K562 (cell line): ENCODE measurements around the gene NEUROD4. TPM values are rescaled to one million over a fixed set of nuclear protein-coding genes. Genes with fewer than 3 reads are reported as not detected.

ENCODE experiments used
- ATAC-seq: fragments of 200-7000 bp; cut with Tn5 transposase; 3 replicates; pipeline ENCODE4 v1.9.1; 2020; ENCODE audit warnings: moderate library complexity
- BruUV-seq: library from RNA; stranded (reverse); fragments of 400-500 nt; replicated peaks from 2 replicates; lab custom pipeline; 2021; lab: Mats Ljungman, UMichigan
- CTCF ChIA-PET: fragments of 300-600 bp; formaldehyde crosslinking; extraction: SDS; loops from one replicate; lab custom pipeline; 2021; ENCODE audit warnings: low intra/inter-chr PET ratio; lab: Yijun Ruan, JAX
- POLR2A ChIA-PET: fragments of 300-600, 350-650 bp; sonication (Branson Sonifier 250); formaldehyde crosslinking; extraction: SDS; loops from one replicate; lab custom pipeline; 2021; ENCODE audit warnings: antibody characterized with exemption, inconsistent platforms; lab: Yijun Ruan, JAX
- DNase-seq, 4 experiments: peaks; one replicate each; pipeline versions ENCODE4 v3.0.0 to v3.0.0-alpha.2; 2011 to 2018; ENCODE audit warnings: low spot score in 3 of 4, mixed read lengths in 3 of 4; ENCODE audit errors: extremely low read depth in 1 of 4
- FAIRE-seq: peaks from 2 replicates; lab custom pipeline; 2011; peaks lifted over from hg19 to GRCh38; lab: Jason Lieb, UNC
- H2AFZ ChIP-seq: 2 replicates; pipeline ENCODE4 v1.6.0; 2011; ENCODE audit warnings: low read depth, low read length, control low read depth, inconsistent platforms
- H3K27ac ChIP-seq: fragments of 200-600 bp; 3 replicates; pipeline ENCODE4 v1.8.0; 2011; ENCODE audit warnings: low read depth, mild to moderate bottlenecking, control low read depth, inconsistent platforms, low read length, moderate library complexity, mixed read lengths; ENCODE audit errors: extremely low read depth
- H3K27me3 ChIP-seq, 2 experiments: fragments of 300-600 bp in 1 of 2; 2 replicates in 1 of 2; 3 replicates in 1 of 2; pipeline versions ENCODE4 v1.6.0 to v1.8.0; 2011; ENCODE audit warnings: inconsistent platforms in 2 of 2, low read length in 2 of 2, mild to moderate bottlenecking in 1 of 2, mixed read lengths in 1 of 2, moderate library complexity in 1 of 2; ENCODE audit not compliant: control insufficient read depth in 2 of 2, insufficient read depth in 2 of 2
- H3K36me3 ChIP-seq: fragments of 300-600 bp; 3 replicates; pipeline ENCODE4 v1.8.0; 2011; ENCODE audit warnings: mild to moderate bottlenecking, low read length, inconsistent platforms; ENCODE audit not compliant: control insufficient read depth, insufficient read depth
- H3K4me1 ChIP-seq, 2 experiments: fragments of 200-600 bp in 1 of 2; replicated peaks in 1 of 2; 2 replicates in 1 of 2; 3 replicates in 1 of 2; pipeline versions ENCODE4 v1.5.1 to v1.8.0; 2011; ENCODE audit warnings: inconsistent platforms in 2 of 2, low read length in 2 of 2, mild to moderate bottlenecking in 1 of 2, mixed read lengths in 1 of 2, moderate library complexity in 1 of 2; ENCODE audit not compliant: control insufficient read depth in 2 of 2, insufficient read depth in 2 of 2
- H3K4me2 ChIP-seq: 2 replicates; pipeline ENCODE4 v1.6.1; 2011; ENCODE audit warnings: low read length, control low read depth, inconsistent platforms, mixed read lengths; ENCODE audit not compliant: insufficient read depth
- H3K4me3 ChIP-seq: fragments of 200-600 bp; sonication (generic), shearing (Covaris generic); 2 replicates; pipeline ENCODE4 v1.5.1; 2016; ENCODE audit warnings: control low read depth, inconsistent platforms
- H3K79me2 ChIP-seq: fragments of 200-600 bp; 3 replicates; pipeline ENCODE4 v1.8.0; 2011; ENCODE audit warnings: low read length, inconsistent platforms; ENCODE audit not compliant: control insufficient read depth, insufficient read depth
- H3K9ac ChIP-seq, 2 experiments: 2 replicates each; pipeline versions ENCODE4 v1.6.0 to v1.6.1; 2011; ENCODE audit warnings: low read depth in 2 of 2, low read length in 2 of 2, control low read depth in 1 of 2, inconsistent platforms in 1 of 2, mild to moderate bottlenecking in 1 of 2, mixed read lengths in 1 of 2; ENCODE audit not compliant: insufficient read depth in 1 of 2
- H3K9me1 ChIP-seq: one replicate; pipeline ENCODE4 v1.6.0; 2011; ENCODE audit warnings: inconsistent platforms, mild to moderate bottlenecking, low read length, moderate library complexity; ENCODE audit not compliant: control insufficient read depth, insufficient read depth
- H3K9me3 ChIP-seq: replicated peaks from 2 replicates; pipeline ENCODE4 v1.5.1; 2011; ENCODE audit warnings: low read depth, low read length, inconsistent platforms; ENCODE audit not compliant: control insufficient read depth, insufficient read depth
- H4K20me1 ChIP-seq: replicated peaks from 2 replicates; pipeline ENCODE4 v1.6.1; 2011; ENCODE audit warnings: low read length, inconsistent platforms, mixed read lengths; ENCODE audit not compliant: control insufficient read depth, insufficient read depth
- CC2D1A ChIP-seq: fragments of 450-650 bp; IDR thresholded peaks from 2 replicates; pipeline ENCODE4 v1.6.1; 2017; ENCODE audit warnings: mild to moderate bottlenecking
- ID3 ChIP-seq, 2 experiments: fragments of 250-450 bp in 1 of 2; fragments of 450-650 bp in 1 of 2; sonication (Bioruptor Pico) in 1 of 2; IDR thresholded peaks; 2 replicates each; pipeline versions ENCODE4 v1.6.1 to v1.8.0; 2016 to 2021; ENCODE audit warnings: mild to moderate bottlenecking in 2 of 2, moderate library complexity in 2 of 2, missing compliant biosample characterization in 1 of 2, missing genetic modification characterization in 1 of 2
- MCM3 ChIP-seq: fragments of 450-650 bp; IDR thresholded peaks from 2 replicates; pipeline ENCODE4 v1.6.1; 2016
- RBFOX2 ChIP-seq: fragments of 200-400 bp; formaldehyde crosslinking; IDR thresholded peaks from 2 replicates; pipeline ENCODE4 v1.6.1; 2017; ENCODE audit warnings: low read depth, mild to moderate bottlenecking, low read length, moderate library complexity
- SETDB1 ChIP-seq: IDR thresholded peaks from one replicate; pipeline ENCODE4 v1.6.1; 2012; ENCODE audit warnings: low read length, control low read depth, inconsistent platforms
- SMC3 ChIP-seq: conservative IDR thresholded peaks from 2 replicates; pipeline ENCODE4 v1.6.1; 2011; ENCODE audit warnings: low read depth, low read length, improper control_type of control experiment; ENCODE audit not compliant: insufficient read depth
- TAF15 ChIP-seq: fragments of 200-400 bp; formaldehyde crosslinking; IDR thresholded peaks from 2 replicates; pipeline ENCODE4 v1.6.1; 2017; ENCODE audit warnings: mild to moderate bottlenecking, low read depth, low read length, moderate library complexity
- ZNF133 ChIP-seq: fragments of 250-450 bp; sonication (Bioruptor Pico); IDR thresholded peaks from 2 replicates; pipeline ENCODE4 v1.4.0; 2020; ENCODE audit warnings: mild to moderate bottlenecking
- ZNF347 ChIP-seq: fragments of 450-650 bp; formaldehyde crosslinking; IDR thresholded peaks from 2 replicates; pipeline ENCODE4 v1.4.0; 2020; ENCODE audit warnings: low read depth, mild to moderate bottlenecking, moderate library complexity
- ZNF717 ChIP-seq: fragments of 250-450 bp; sonication (Bioruptor Pico); IDR thresholded peaks from 2 replicates; pipeline ENCODE4 v1.5.0; 2021
- whole genome bisulfite sequencing: fragments of 100-300 bp; shearing (Covaris generic); methylation state at CpG from one replicate; pipeline ENCODE4 v1.1.6; 2016; ENCODE audit warnings: low coverage, mixed read lengths; ENCODE audit not compliant: insufficient coverage; ENCODE audit errors: missing lambda C conversion rate; 5-methylcytosine and 5-hydroxymethylcytosine counted together
- in situ Hi-C: fragments of 300-500 bp; cut with MboI; formaldehyde crosslinking; loops from 4 replicates; pipeline ENCODE4 v1.15.0; 2018; ENCODE audit warnings: inconsistent platforms, mixed read lengths
- intact Hi-C: fragments of 100-400 bp; cut with micrococcal nuclease; formaldehyde crosslinking; loops from 2 replicates; pipeline ENCODE4 v1.14.2; 2022
- polyA plus RNA-seq, 8 experiments: library from polyadenylated mRNA; depleted of rRNA in 4 of 8; stranded (reverse) in 5 of 8; unstranded in 3 of 8; fragments of >200 nt; fragmentation: Nextera tagmentation in 2 of 8; fragmentation: Illumina TruSeq in 1 of 8; extraction: Ambion mirVana in 2 of 8; extraction: Trizol in 1 of 8; gene quantifications; 2 replicates each; pipeline versions ENCODE4 v1.2.1 to v1.2.3, GENCODE V29; 2011 to 2014; ENCODE audit warnings: inconsistent platforms in 1 of 8, missing spikeins in 1 of 8
- total RNA-seq, 7 experiments: library from RNA; depleted of rRNA in 6 of 7; stranded (reverse); fragments of >200 nt in 6 of 7; fragmentation: Illumina TruSeq in 2 of 7; extraction: Trizol in 2 of 7; gene quantifications; 2 replicates each; pipeline versions ENCODE4 v1.2.1 to v1.2.3, GENCODE V29; 2011 to 2021; ENCODE audit warnings: low replicate concordance in 1 of 7

The NEUROD4 gene
- total and polyA plus RNA-seq, 9 of the 15 experiments (the other 6 are each of a cell fraction or from before 2014, with no cell fraction given), result not detected

- Histone ChIP-seq H3K9me1 (no peaks in the 10 kb centered on the region), H3K36me3 (no peaks in the 10 kb centered on the region), H3K4me1 (peaks cover 0 to 4% of the 10 kb centered on the region in 2 experiments; a peak in 1 of 5 replicates), H3K27me3 (peaks cover 8 to 9% of the 10 kb centered on the region in 2 experiments; a peak in 3 of 5 replicates), H3K4me2 (no peak overlapping the region), H4K20me1 (no peaks in the 10 kb centered on the region), H3K79me2 (no peaks in the 10 kb centered on the region), H2AFZ (no peak overlapping the region), H3K4me3 (no peak overlapping the region), H3K9ac (no peak overlapping the region), H3K9me3 (no peaks in the 10 kb centered on the region), H3K27ac (no peak overlapping the region)
- ChIA-PET CTCF (no interaction called here), POLR2A (interaction anchor here (0.9 kb wide), 1 partner anchor 32 kb away, joined by 3 read pairs; no protein-coding TSS in a partner anchor)
- no TSS peak for BruUV-seq
- ATAC-seq, result no peak
- no peak for DNase-seq
- intact Hi-C loops, result no loop called here
- FAIRE-seq, result no peak
- 1% methylated on average over 5 of the region's 5 CpGs for WGBS
- TF ChIP-seq ID3 (CRISPR knock-in tag; IDR thresholded peaks at IDR 0.05), result no peak
- no peak for TF ChIP-seq ID3 (tag; IDR thresholded peaks at IDR 0.05)
- TF ChIP-seq ZNF347 (CRISPR knock-in tag), result no peak
- no peak for TF ChIP-seq CC2D1A
- TF ChIP-seq MCM3, result no peak
- TF ChIP-seq ZNF133 (CRISPR knock-in tag), result no peak
- TF ChIP-seq RBFOX2, result no peak
- no peak for TF ChIP-seq TAF15
- no peak for TF ChIP-seq SETDB1
- no peak for TF ChIP-seq ZNF717
- TF ChIP-seq SMC3, result no peak
- in situ Hi-C loops, result loop anchor here (10.0 kb wide), 1 partner anchor 149 kb away; no protein-coding TSS in a partner anchor
Measured at GRCh38 chr12:54996205-54996604, 23.6 kb upstream of the NEUROD4 start.
